HepG2 (cell line): ENCODE data around the gene MLF1. TPM values are rescaled to one million over a fixed set of nuclear protein-coding genes. Genes with fewer than 3 reads are reported as not detected.

Source experiments
- ATAC-seq: fragments of 200-7000 bp; cut with Tn5 transposase; 3 replicates; pipeline ENCODE4 v1.9.1; 2020; ENCODE audit warnings: mild to moderate bottlenecking, moderate library complexity
- BruUV-seq: library from RNA; stranded (reverse); fragments of 400-500 nt; replicated peaks from 2 replicates; lab custom pipeline; 2021; lab: Mats Ljungman, UMichigan
- CTCF ChIA-PET: fragments of 300-600 bp; formaldehyde crosslinking; extraction: SDS; loops from one replicate; lab custom pipeline; 2021; ENCODE audit warnings: low total read pairs, inconsistent platforms, low intra/inter-chr PET ratio; lab: Yijun Ruan, JAX
- POLR2A ChIA-PET: fragments of 350-600 bp; sonication (Branson Sonifier 250); formaldehyde crosslinking; loops from one replicate; lab custom pipeline; 2020; ENCODE audit warnings: antibody characterized with exemption, inconsistent platforms; lab: Yijun Ruan, JAX
- DNase-seq: peaks from one replicate; pipeline ENCODE4 v3.0.0-alpha.2; 2015; ENCODE audit warnings: low spot score
- FAIRE-seq: peaks from 3 replicates; lab custom pipeline; 2011; peaks lifted over from hg19 to GRCh38; lab: Jason Lieb, UNC
- H2AFZ ChIP-seq: one replicate; pipeline ENCODE4 v1.6.1; 2011; ENCODE audit warnings: low read length, inconsistent platforms
- H3K27ac ChIP-seq: fragments of 300-600 bp; 3 replicates; pipeline ENCODE4 v1.8.0; 2011; ENCODE audit warnings: mixed run types, mild to moderate bottlenecking, mixed read lengths, low read length, inconsistent platforms; ENCODE audit not compliant: insufficient read depth; ENCODE audit errors: extremely low read length
- H3K27me3 ChIP-seq, 2 experiments: fragments of 200-600 bp in 1 of 2; 2 replicates in 1 of 2; 3 replicates in 1 of 2; pipeline versions ENCODE4 v1.6.0 to v1.8.0; 2011; ENCODE audit warnings: low read length in 2 of 2, mild to moderate bottlenecking in 2 of 2, moderate library complexity in 2 of 2, inconsistent platforms in 1 of 2; ENCODE audit not compliant: insufficient read depth in 2 of 2, control insufficient read depth in 1 of 2
- H3K36me3 ChIP-seq, 2 experiments: fragments of 200-600 bp in 1 of 2; replicated peaks in 1 of 2; 2 replicates in 1 of 2; 3 replicates in 1 of 2; pipeline versions ENCODE4 v1.5.1 to v1.8.0; 2011; ENCODE audit warnings: low read length in 2 of 2, inconsistent platforms in 1 of 2; ENCODE audit not compliant: insufficient read depth in 2 of 2, control insufficient read depth in 1 of 2
- H3K4me1 ChIP-seq: 2 replicates; pipeline ENCODE4 v1.5.1; 2012; ENCODE audit warnings: low read length, inconsistent platforms; ENCODE audit not compliant: insufficient read depth
- H3K4me2 ChIP-seq: 2 replicates; pipeline ENCODE4 v1.6.0; 2011; ENCODE audit warnings: low read depth, low read length, inconsistent platforms
- H3K4me3 ChIP-seq, 3 experiments: fragments of 200-600 bp in 1 of 3; sonication (generic), shearing (Covaris generic) in 1 of 3; replicated peaks in 1 of 3; 2 replicates each; pipeline ENCODE4 v1.5.1; 2011 to 2016; ENCODE audit warnings: low read length in 3 of 3, inconsistent platforms in 2 of 3, low read depth in 2 of 3, mild to moderate bottlenecking in 2 of 3, control low read depth in 1 of 3, mixed read lengths in 1 of 3; ENCODE audit not compliant: insufficient read depth in 1 of 3
- H3K79me2 ChIP-seq: one replicate; pipeline ENCODE4 v1.6.1; 2011; ENCODE audit warnings: low read length, inconsistent platforms; ENCODE audit not compliant: insufficient read depth
- H3K9ac ChIP-seq: 2 replicates; pipeline ENCODE4 v1.6.0; 2011; ENCODE audit warnings: mild to moderate bottlenecking, low read depth, low read length, inconsistent platforms; ENCODE audit not compliant: insufficient read depth
- H3K9me3 ChIP-seq: 2 replicates; pipeline ENCODE4 v1.5.1; 2012; ENCODE audit warnings: mild to moderate bottlenecking, low read length
- H4K20me1 ChIP-seq: 2 replicates; pipeline ENCODE4 v1.6.0; 2011; ENCODE audit warnings: inconsistent platforms, mild to moderate bottlenecking, low read length, moderate library complexity; ENCODE audit not compliant: insufficient read depth
- ARNTL ChIP-seq: sonication (generic); formaldehyde crosslinking; IDR thresholded peaks from 2 replicates; pipeline ENCODE4 v1.4.0; 2020; ENCODE audit warnings: mild to moderate bottlenecking, missing genetic modification reagents
- GABPA ChIP-seq, 2 experiments: IDR thresholded peaks; 2 replicates each; pipeline ENCODE4 v1.6.1; 2011 to 2016; ENCODE audit warnings: low read depth in 2 of 2, low read length in 1 of 2, missing biosample characterization in 1 of 2, missing genetic modification characterization in 1 of 2
- KDM3A ChIP-seq: IDR thresholded peaks from 2 replicates; pipeline ENCODE4 v1.6.1; 2018; ENCODE audit warnings: low read depth, missing compliant biosample characterization
- NR2C2 ChIP-seq: sonication (generic); formaldehyde crosslinking; IDR thresholded peaks from 2 replicates; pipeline ENCODE4 v1.4.0; 2020; ENCODE audit warnings: missing genetic modification reagents, mild to moderate bottlenecking, moderate library complexity, borderline replicate concordance
- RAD21 ChIP-seq: fragments of 450-650 bp; formaldehyde crosslinking; IDR thresholded peaks from 2 replicates; pipeline ENCODE4 v1.5.0; 2020; ENCODE audit warnings: mild to moderate bottlenecking
- SALL2 ChIP-seq: sonication (generic); formaldehyde crosslinking; IDR thresholded peaks from 2 replicates; pipeline ENCODE4 v1.8.1; 2023; ENCODE audit warnings: mild to moderate bottlenecking, missing genetic modification reagents, inconsistent platforms
- SCMH1 ChIP-seq: sonication (generic); formaldehyde crosslinking; IDR thresholded peaks from 2 replicates; pipeline ENCODE4 v1.9.0; 2021; ENCODE audit warnings: missing genetic modification reagents, mild to moderate bottlenecking, borderline replicate concordance
- SOX5 ChIP-seq: IDR thresholded peaks from 2 replicates; pipeline ENCODE4 v1.6.1; 2016; ENCODE audit warnings: borderline replicate concordance
- STAG1 ChIP-seq: sonication (generic); formaldehyde crosslinking; IDR thresholded peaks from 2 replicates; pipeline ENCODE4 v1.4.0; 2020; ENCODE audit warnings: missing genetic modification reagents
- YEATS4 ChIP-seq: sonication (generic); formaldehyde crosslinking; IDR thresholded peaks from 2 replicates; pipeline ENCODE4 v1.4.0; 2020; ENCODE audit warnings: missing genetic modification reagents, borderline replicate concordance
- YY1 ChIP-seq: IDR thresholded peaks from 2 replicates; pipeline ENCODE4 v1.6.1; 2011; ENCODE audit warnings: low read length, low read depth, moderate library complexity, mild to moderate bottlenecking; ENCODE audit not compliant: insufficient read depth, insufficient replicate concordance
- ZNF383 ChIP-seq: sonication (generic); formaldehyde crosslinking; IDR thresholded peaks from 2 replicates; pipeline ENCODE4 v1.4.0; 2020; ENCODE audit warnings: missing genetic modification reagents, mild to moderate bottlenecking, borderline replicate concordance
- ZNF724P ChIP-seq: sonication (generic); formaldehyde crosslinking; IDR thresholded peaks from 2 replicates; pipeline ENCODE4 v1.8.0; 2022; ENCODE audit warnings: missing genetic modification reagents, borderline replicate concordance
- WGBS: methylation state at CpG from one replicate; pipeline ENCODE4 v1.1.6; 2017; ENCODE audit warnings: low lambda C conversion rate; 5-methylcytosine and 5-hydroxymethylcytosine counted together
- in situ Hi-C: cut with HindIII; loops from 2 replicates; pipeline ENCODE4 v1.10.0; 2017; ENCODE audit warnings: low pct_unique_long_range_greater_than_20kb; ENCODE audit not compliant: extremely low pct_ligation_motif_present
- intact Hi-C: fragments of 100-400 bp; cut with micrococcal nuclease; formaldehyde crosslinking; loops from one replicate; pipeline ENCODE4 v1.10.0; 2022; ENCODE audit not compliant: unreplicated experiment
- polyA plus RNA-seq, 8 experiments: library from polyadenylated mRNA; depleted of rRNA in 3 of 8; stranded (reverse) in 7 of 8; unstranded in 1 of 8; fragments of >200 nt; fragmentation: Illumina TruSeq in 4 of 8; extraction: Trizol in 4 of 8; gene quantifications; 2 replicates each; pipeline versions ENCODE4 v1.2.1 to v1.2.3, GENCODE V29; 2011 to 2016; ENCODE audit warnings: low read depth in 4 of 8, missing spikeins in 1 of 8, mixed read lengths in 1 of 8; ENCODE audit not compliant: insufficient read depth in 1 of 8
- total RNA-seq, 5 experiments: library from RNA; depleted of rRNA; stranded (reverse); fragments of >200 nt; fragmentation: Illumina TruSeq; extraction: Trizol; gene quantifications; 2 replicates each; pipeline ENCODE4 v1.2.3, GENCODE V29; 2016; ENCODE audit warnings: low read depth in 1 of 5
- TF ChIP-seq, protein P1 (sequence below): sonication (generic); formaldehyde crosslinking; IDR thresholded peaks from 2 replicates; pipeline ENCODE4 v1.8.1; 2023; ENCODE audit warnings: mild to moderate bottlenecking, moderate library complexity, missing genetic modification reagents
- TF ChIP-seq, protein P2 (sequence below): sonication (generic); formaldehyde crosslinking; IDR thresholded peaks from 2 replicates; pipeline ENCODE4 v1.8.1; 2023; ENCODE audit warnings: missing genetic modification reagents, inconsistent platforms, borderline replicate concordance
- TF ChIP-seq, protein P3 (sequence below): sonication (generic); formaldehyde crosslinking; IDR thresholded peaks from 2 replicates; pipeline ENCODE4 v1.5.0; 2020; ENCODE audit warnings: mild to moderate bottlenecking, missing genetic modification reagents, moderate library complexity
- TF ChIP-seq, protein P4 (sequence below): IDR thresholded peaks from 2 replicates; pipeline ENCODE4 v1.6.1; 2012; ENCODE audit warnings: low read depth, low read length, improper control_type of control experiment

The MLF1 gene
- total and polyA plus RNA-seq, 2 of the 13 experiments (the other 11 are each of a cell fraction or from before 2014, with no cell fraction given): 0.88 to 1.0 TPM

DNA sequence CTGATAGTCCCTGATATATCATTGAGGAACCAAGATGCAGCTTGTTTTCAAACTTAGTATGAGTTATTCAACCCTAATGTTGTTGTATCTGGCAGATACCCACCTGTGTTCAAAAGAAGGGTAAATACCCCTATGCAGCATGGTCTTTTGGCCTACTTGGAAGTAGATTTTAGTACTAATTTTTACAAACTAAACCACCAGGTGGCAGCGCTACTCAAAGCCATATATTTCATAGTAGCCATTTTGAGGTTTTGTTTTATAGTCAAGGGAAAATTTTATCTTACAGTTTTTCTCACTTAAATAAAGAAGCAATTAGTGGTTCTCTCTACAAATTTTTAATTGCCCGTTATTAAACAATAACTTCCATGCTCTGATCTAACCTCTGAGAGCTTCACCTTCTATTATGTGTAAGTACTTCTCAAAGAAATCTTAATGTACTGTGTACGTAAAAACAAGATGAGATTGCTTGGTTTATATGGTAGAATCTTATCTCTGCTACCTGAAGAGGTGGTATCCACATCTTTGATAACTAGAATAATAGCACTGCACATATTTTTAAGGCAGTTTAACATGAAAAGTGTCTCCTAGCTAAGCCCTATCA, 31.5 kb upstream of the MLF1 start:
- Histone ChIP-seq H3K9ac (no peak overlapping the region), H3K27me3 (no peaks in the 10 kb centered on the region), H3K79me2 (no peaks in the 10 kb centered on the region), H3K36me3 (no peaks in the 10 kb centered on the region), H3K4me3 (no peak overlapping the region), H3K27ac (no peak overlapping the region), H3K4me2 (no peak overlapping the region), H2AFZ (peak overlapping the region; percentile 58), H3K4me1 (no peaks in the 10 kb centered on the region), H4K20me1 (no peaks in the 10 kb centered on the region), H3K9me3 (no peaks in the 10 kb centered on the region)
- ChIA-PET CTCF (interaction anchor here (1.9 to 2.0 kb wide), 2 partner anchors 105 to 251 kb away, joined by 5 to 13 read pairs; partner anchors contain the start of gene GFM1), POLR2A (no interaction called here)
- in situ Hi-C loops (loop anchor here (5.0 to 25.0 kb wide), 4 partner anchors 103 to 927 kb away; partner anchors contain the start of gene GFM1), intact Hi-C loops (loop anchor here (1.0 to 5.0 kb wide), 2 partner anchors 103 to 252 kb away; partner anchors contain the start of gene GFM1)
- TF ChIP-seq KDM3A (CRISPR knock-in tag) (no peak), ZNF724P (CRISPR knock-in tag) (no peak), ZNF383 (CRISPR knock-in tag) (no peak), YY1 (peak; percentile 66), NR2C2 (CRISPR knock-in tag) (0 out of 2 replicates have a peak, but pooled peaks have one; percentile 34), SCMH1 (CRISPR knock-in tag) (no peak), SALL2 (CRISPR knock-in tag) (no peak), STAG1 (CRISPR knock-in tag) (peak; percentile 49), RAD21 (CRISPR knock-in tag) (peak; percentile 21; the same call in 1 of the 2 replicates), YEATS4 (no peak), SOX5 (CRISPR knock-in tag) (no peak), GABPA (IDR thresholded peaks at IDR 0.05; ENCODE audit: low read depth, low read length) (no peak), GABPA (CRISPR knock-in tag; IDR thresholded peaks at IDR 0.05; ENCODE audit: low read depth) (peak; percentile 29; the same call in 1 of the 2 replicates), ARNTL (CRISPR knock-in tag) (no peak)
- TF ChIP-seq, protein P1, sequence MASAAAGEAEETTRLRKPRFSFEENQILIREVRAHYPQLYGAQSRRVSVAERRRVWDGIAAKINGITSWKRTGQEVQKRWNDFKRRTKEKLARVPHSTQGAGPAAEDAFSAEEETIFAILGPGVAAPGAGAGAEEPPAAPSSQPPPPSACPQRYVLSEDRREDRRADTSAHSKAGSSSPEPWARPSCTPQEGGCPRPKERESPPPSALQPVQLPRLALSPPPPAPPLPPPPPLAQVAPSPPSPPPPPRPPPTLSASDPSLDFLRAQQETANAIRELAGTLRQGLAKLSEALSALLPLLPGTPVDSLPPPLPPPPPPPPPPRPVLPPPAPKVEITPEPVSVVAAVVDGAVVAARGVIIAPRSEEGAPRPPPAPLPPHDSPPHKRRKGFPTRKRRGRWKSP (CRISPR knock-in tag): no peak
- TF ChIP-seq, protein P2, sequence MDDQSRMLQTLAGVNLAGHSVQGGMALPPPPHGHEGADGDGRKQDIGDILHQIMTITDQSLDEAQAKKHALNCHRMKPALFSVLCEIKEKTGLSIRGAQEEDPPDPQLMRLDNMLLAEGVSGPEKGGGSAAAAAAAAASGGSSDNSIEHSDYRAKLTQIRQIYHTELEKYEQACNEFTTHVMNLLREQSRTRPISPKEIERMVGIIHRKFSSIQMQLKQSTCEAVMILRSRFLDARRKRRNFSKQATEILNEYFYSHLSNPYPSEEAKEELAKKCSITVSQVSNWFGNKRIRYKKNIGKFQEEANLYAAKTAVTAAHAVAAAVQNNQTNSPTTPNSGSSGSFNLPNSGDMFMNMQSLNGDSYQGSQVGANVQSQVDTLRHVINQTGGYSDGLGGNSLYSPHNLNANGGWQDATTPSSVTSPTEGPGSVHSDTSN (CRISPR knock-in tag): no peak
- TF ChIP-seq, protein P3, sequence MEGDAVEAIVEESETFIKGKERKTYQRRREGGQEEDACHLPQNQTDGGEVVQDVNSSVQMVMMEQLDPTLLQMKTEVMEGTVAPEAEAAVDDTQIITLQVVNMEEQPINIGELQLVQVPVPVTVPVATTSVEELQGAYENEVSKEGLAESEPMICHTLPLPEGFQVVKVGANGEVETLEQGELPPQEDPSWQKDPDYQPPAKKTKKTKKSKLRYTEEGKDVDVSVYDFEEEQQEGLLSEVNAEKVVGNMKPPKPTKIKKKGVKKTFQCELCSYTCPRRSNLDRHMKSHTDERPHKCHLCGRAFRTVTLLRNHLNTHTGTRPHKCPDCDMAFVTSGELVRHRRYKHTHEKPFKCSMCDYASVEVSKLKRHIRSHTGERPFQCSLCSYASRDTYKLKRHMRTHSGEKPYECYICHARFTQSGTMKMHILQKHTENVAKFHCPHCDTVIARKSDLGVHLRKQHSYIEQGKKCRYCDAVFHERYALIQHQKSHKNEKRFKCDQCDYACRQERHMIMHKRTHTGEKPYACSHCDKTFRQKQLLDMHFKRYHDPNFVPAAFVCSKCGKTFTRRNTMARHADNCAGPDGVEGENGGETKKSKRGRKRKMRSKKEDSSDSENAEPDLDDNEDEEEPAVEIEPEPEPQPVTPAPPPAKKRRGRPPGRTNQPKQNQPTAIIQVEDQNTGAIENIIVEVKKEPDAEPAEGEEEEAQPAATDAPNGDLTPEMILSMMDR (CRISPR knock-in tag): peak; percentile 62
- TF ChIP-seq, protein P4, sequence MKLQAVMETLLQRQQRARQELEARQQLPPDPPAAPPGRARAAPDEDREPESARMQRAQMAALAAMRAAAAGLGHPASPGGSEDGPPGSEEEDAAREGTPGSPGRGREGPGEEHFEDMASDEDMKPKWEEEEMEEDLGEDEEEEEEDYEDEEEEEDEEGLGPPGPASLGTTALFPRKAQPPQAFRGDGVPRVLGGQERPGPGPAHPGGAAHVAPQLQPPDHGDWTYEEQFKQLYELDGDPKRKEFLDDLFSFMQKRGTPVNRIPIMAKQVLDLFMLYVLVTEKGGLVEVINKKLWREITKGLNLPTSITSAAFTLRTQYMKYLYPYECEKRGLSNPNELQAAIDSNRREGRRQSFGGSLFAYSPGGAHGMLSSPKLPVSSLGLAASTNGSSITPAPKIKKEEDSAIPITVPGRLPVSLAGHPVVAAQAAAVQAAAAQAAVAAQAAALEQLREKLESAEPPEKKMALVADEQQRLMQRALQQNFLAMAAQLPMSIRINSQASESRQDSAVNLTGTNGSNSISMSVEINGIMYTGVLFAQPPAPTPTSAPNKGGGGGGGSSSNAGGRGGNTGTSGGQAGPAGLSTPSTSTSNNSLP: 0 out of 2 replicates have a peak, but pooled peaks have one; percentile 31
- WGBS: 64% methylated on average over 3 of the region's 3 CpGs
- no peak for FAIRE-seq
- ATAC-seq: peak; percentile 66
- DNase-seq: peak; percentile 46
- BruUV-seq: no TSS peak
